OCI-LY1 (cell line): ENCODE data around the gene GET3.

Source experiments
- H2AFZ ChIP-seq: fragments of 200-600 bp; sonication (generic), shearing (Covaris generic); 2 replicates; pipeline ENCODE4 v1.6.0; 2014; ENCODE audit warnings: antibody characterized with exemption, mild to moderate bottlenecking, low read length
- H3F3A ChIP-seq: fragments of 200-600 bp; sonication (generic), shearing (Covaris generic); 2 replicates; pipeline ENCODE4 v1.6.0; 2014; ENCODE audit warnings: mild to moderate bottlenecking, antibody characterized with exemption, low read length, moderate library complexity; ENCODE audit not compliant: insufficient read depth
- H3K27ac ChIP-seq: fragments of 200-600 bp; sonication (generic); 2 replicates; pipeline ENCODE4 v1.5.1; 2014; ENCODE audit warnings: low read length, mixed run types, mild to moderate bottlenecking, low read depth; ENCODE audit not compliant: poor library complexity, severe bottlenecking
- H3K27me3 ChIP-seq: fragments of 200-600 bp; sonication (generic); 2 replicates; pipeline ENCODE4 v1.6.0; 2014; ENCODE audit warnings: antibody characterized with exemption, mild to moderate bottlenecking, low read length, moderate library complexity; ENCODE audit not compliant: insufficient read depth
- H3K36me3 ChIP-seq: fragments of 200-600 bp; sonication (generic); 2 replicates; pipeline ENCODE4 v1.6.1; 2014; ENCODE audit warnings: mild to moderate bottlenecking, antibody characterized with exemption, low read length, moderate library complexity, mixed read lengths; ENCODE audit not compliant: insufficient read depth
- H3K4me1 ChIP-seq: fragments of 200-600 bp; sonication (generic); 2 replicates; pipeline ENCODE4 v1.5.1; 2014; ENCODE audit warnings: mild to moderate bottlenecking, low read length, moderate library complexity; ENCODE audit not compliant: insufficient read depth, severe bottlenecking
- H3K4me2 ChIP-seq: fragments of 200-600 bp; sonication (generic), shearing (Covaris generic); 2 replicates; pipeline ENCODE4 v1.6.1; 2014; ENCODE audit warnings: low read length
- H3K4me3 ChIP-seq: fragments of 200-600 bp; sonication (generic); 2 replicates; pipeline ENCODE4 v1.5.1; 2014; ENCODE audit warnings: low read length, low read depth, mild to moderate bottlenecking, mixed read lengths; ENCODE audit not compliant: poor library complexity, severe bottlenecking
- H3K79me2 ChIP-seq: fragments of 200-600 bp; shearing (Covaris generic); 2 replicates; pipeline ENCODE4 v1.6.1; 2016; ENCODE audit warnings: mixed run types, low read length, mixed read lengths; ENCODE audit not compliant: insufficient read depth
- H3K9ac ChIP-seq: fragments of 200-600 bp; sonication (generic), shearing (Covaris generic); 2 replicates; pipeline ENCODE4 v1.6.1; 2014; ENCODE audit warnings: mild to moderate bottlenecking, low read length, mixed read lengths
- H3K9me2 ChIP-seq: fragments of 200-600 bp; sonication (generic), shearing (Covaris generic); 2 replicates; pipeline ENCODE4 v1.6.1; 2014; ENCODE audit warnings: low read depth, mild to moderate bottlenecking, low read length, mixed read lengths
- H3K9me3 ChIP-seq: fragments of 200-600 bp; shearing (Covaris generic); 2 replicates; pipeline ENCODE4 v1.6.1; 2014; ENCODE audit warnings: low read length, mixed read lengths
- H4K20me1 ChIP-seq: fragments of 200-600 bp; sonication (generic), shearing (Covaris generic); 2 replicates; pipeline ENCODE4 v1.6.0; 2016; ENCODE audit warnings: mild to moderate bottlenecking, low read length; ENCODE audit not compliant: insufficient read depth
- CTCF ChIP-seq: fragments of 200-600 bp; sonication (generic), shearing (Covaris generic); IDR thresholded peaks from 2 replicates; pipeline ENCODE4 v1.5.1; 2017; ENCODE audit warnings: mild to moderate bottlenecking, antibody characterized with exemption, low read length, moderate library complexity, mixed read lengths
- EZH2 ChIP-seq: fragments of 200-600 bp; sonication (generic), shearing (Covaris generic); IDR thresholded peaks from 2 replicates; pipeline ENCODE4 v1.8.0; 2017; ENCODE audit warnings: borderline replicate concordance, mixed run types, mild to moderate bottlenecking, antibody characterized with exemption, low read length, moderate library complexity, mixed read lengths

GET3 gene

DNA sequence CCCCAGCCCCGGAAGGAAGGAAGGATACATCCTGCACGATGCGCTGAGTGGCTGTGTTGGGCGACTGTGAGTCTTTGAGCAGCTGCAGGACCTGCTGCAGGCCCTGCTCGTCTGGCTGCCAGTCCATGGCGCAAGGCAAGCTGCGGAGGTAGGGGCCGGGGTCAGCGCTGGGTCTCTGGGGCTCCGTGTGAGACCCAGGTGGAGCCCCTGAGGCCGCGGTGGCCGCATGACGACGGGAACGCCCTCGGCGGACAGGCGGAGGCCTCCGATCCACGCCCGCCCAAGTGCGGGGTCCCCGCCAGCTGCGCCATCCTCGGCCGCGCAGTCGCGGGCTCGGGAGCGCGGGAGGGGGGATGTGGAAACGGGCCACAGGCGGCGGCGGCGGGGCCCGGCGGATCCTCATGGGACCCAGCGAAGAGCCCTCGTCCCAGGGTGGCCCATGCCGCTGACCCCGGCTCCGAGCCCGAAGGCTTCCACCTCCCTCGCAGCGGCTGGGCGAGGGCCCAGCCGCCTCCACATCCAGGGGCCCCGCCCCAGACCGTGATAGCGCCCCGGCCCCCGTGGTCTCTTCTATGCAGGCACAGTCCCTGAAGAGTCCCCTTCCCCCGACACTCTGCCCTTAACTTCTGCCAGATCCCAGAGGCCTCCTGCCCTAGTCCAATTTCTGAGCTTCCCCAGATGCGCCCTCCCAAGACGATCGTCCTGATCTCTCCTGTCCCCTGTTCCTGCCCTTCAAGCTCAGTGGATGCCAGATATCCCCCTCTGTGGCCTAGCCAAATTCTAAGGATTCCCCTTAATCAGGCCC lies 16.2 kb upstream of the GET3 start:
- peaks cover 45% of the 10 kb centered on the region for H3K36me3 ChIP-seq
- peak overlapping the region; percentile 44 for H3K27ac ChIP-seq
- no peaks in the 10 kb centered on the region for H3F3A ChIP-seq
- peak overlapping the region; percentile 86 for H3K4me2 ChIP-seq
- peak overlapping the region; percentile 73 for H3K4me3 ChIP-seq
- no peaks in the 10 kb centered on the region for H3K9me3 ChIP-seq
- peaks cover 23% of the 10 kb centered on the region for H3K4me1 ChIP-seq
- H3K9me2 ChIP-seq: no peaks in the 10 kb centered on the region
- TF ChIP-seq EZH2: no peak
- peak overlapping the region; percentile 90 for H3K9ac ChIP-seq
- no peaks in the 10 kb centered on the region for H4K20me1 ChIP-seq
- no peaks in the 10 kb centered on the region for H3K27me3 ChIP-seq
- H2AFZ ChIP-seq: no peak overlapping the region
- peaks cover 54% of the 10 kb centered on the region for H3K79me2 ChIP-seq

- Histone ChIP-seq H3K27ac (peak overlapping the region; percentile 44), H3K9me3 (no peaks in the 10 kb centered on the region), H3K4me2 (peak overlapping the region; percentile 86), H3K79me2 (peaks cover 54% of the 10 kb centered on the region), H3K4me3 (peak overlapping the region; percentile 73), H3K27me3 (no peaks in the 10 kb centered on the region), H3K9me2 (no peaks in the 10 kb centered on the region), H3K9ac (peak overlapping the region; percentile 90), H2AFZ (no peak overlapping the region), H3K4me1 (peaks cover 32% of the 10 kb centered on the region), H3K36me3 (peaks cover 36% of the 10 kb centered on the region), H3F3A (peaks cover 6% of the 10 kb centered on the region), H4K20me1 (no peaks in the 10 kb centered on the region)
- TF ChIP-seq CTCF: no peak
- TF ChIP-seq EZH2: no peak
Observed at GRCh38 chr19:12721656-12722565, 15.4 kb upstream of the GET3 start.

DNA sequence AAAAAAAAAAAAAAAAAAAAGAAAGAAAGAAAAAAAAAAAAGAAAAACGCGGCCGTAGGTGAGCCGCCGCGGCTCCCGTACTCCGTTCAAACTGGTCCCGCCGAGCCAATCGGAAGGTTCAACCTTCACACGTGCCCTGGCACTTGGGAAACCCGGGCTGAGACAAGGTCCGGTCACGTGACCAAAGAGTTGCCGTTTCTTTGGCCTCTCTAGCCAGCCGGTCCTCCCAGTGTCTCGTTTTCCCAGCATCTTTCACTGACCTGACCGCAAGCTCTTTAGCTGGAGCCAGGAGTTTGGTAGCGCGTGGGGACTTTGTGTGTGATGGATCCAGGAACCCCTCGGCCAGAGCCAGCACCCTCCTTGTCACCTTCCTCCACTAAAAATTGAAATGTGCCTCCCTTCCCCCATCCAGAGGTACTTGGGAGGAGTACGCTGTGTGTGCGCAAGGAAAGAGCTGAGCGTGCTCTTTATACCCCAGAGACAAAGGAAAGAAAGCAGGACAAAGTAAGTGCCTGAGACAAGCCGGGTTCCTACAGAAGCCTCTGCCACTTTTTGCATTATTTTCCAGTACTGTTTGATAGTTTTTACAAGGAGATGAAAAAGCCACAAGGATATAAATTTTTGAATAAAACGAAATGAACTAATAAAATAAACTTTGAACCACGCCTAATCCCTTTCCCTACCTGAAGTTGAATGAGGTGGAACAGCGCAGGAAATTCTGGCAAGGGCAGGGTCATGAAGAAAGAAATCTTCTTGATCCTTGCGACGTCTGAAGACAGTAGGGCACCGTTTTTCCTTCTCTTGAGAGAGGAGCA lies 14.5 kb upstream of the GET3 start:
- peaks cover 32% of the 10 kb centered on the region for H3K36me3 ChIP-seq
- H3K4me2 ChIP-seq: peak overlapping the region; percentile 90
- H2AFZ ChIP-seq: no peak overlapping the region
- H3K4me3 ChIP-seq: peak overlapping the region; percentile 73
- peak overlapping the region; percentile 78 for H3K27ac ChIP-seq
- peak overlapping the region; percentile 90 for H3K9ac ChIP-seq
- no peaks in the 10 kb centered on the region for H3K27me3 ChIP-seq
- peaks cover 33% of the 10 kb centered on the region for H3K4me1 ChIP-seq
- H3K79me2 ChIP-seq: peaks cover 51% of the 10 kb centered on the region
- H3K9me3 ChIP-seq: no peaks in the 10 kb centered on the region
- no peaks in the 10 kb centered on the region for H4K20me1 ChIP-seq
- no peak for TF ChIP-seq CTCF
- TF ChIP-seq EZH2: no peak
- H3F3A ChIP-seq: peaks cover 7% of the 10 kb centered on the region
- no peaks in the 10 kb centered on the region for H3K9me2 ChIP-seq
